HG03135 (cell line): ENCODE results near the gene RGS19.
"Not testable (repeated sequence)": the region's sequence is repeated elsewhere in the genome, so short reads cannot be mapped to it uniquely, and the experiment has no call there.

Experiments
- ATAC-seq: cut with Tn5 transposase; IDR thresholded peaks from one replicate; pipeline ENCODE4 v1.9.1; 2021; ENCODE audit warnings: mild to moderate bottlenecking, moderate library complexity; ENCODE audit not compliant: unreplicated experiment

Gene RGS19

GRCh38 chr20:64095927-64096326 lies 16.6 kb upstream of the RGS19 start:
- no peak for ATAC-seq

DNA sequence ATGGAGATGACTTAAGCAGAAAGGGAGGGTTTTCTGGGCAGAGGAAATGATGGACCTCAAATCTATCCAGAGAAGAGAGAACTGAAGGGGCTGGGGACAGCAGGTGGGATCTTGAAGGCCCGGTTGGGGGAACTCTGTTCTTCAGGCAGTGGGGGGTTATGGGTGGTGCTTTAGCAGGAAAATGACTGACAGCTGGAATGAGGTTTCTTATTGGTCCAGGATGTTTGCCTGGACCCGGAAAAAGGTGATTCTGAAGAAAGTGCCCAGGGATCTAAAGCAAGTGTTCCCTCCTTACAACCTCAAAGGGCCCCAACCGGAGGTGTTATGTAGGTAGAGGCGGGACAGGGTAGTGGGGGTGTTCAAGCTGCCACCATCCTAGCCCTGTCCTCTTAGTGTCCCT lies 16.1 kb upstream of the RGS19 start:
- ATAC-seq = no peak

DNA sequence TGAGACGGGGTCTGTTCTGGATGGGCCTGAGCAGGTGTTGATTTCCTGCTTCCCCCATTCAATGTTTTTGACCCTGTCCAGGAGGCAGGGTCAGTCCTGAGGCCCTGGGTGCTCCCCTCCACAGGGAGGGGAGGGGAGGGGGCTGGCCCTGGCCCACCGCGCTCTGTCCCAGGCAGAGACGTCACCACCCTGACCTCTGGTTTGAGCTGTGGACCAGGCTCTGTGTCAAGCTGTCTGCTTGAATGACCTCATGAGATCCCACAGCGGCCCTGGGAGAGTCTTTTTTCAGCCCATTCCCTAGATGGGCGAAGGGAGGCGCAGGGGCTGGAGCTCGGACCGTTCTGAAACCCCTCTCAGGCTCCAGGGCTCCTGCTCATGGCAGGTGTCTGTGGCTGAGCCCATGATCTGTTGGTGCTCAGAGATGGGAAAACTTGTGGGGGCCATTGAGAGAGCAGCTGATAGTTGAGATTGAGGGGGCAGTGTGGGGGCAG lies 13.7 kb upstream of the RGS19 start:
- ATAC-seq = no peak

- no peak for ATAC-seq
Observed at GRCh38 chr20:64092258-64093012, 13.1 kb upstream of the RGS19 start.

DNA sequence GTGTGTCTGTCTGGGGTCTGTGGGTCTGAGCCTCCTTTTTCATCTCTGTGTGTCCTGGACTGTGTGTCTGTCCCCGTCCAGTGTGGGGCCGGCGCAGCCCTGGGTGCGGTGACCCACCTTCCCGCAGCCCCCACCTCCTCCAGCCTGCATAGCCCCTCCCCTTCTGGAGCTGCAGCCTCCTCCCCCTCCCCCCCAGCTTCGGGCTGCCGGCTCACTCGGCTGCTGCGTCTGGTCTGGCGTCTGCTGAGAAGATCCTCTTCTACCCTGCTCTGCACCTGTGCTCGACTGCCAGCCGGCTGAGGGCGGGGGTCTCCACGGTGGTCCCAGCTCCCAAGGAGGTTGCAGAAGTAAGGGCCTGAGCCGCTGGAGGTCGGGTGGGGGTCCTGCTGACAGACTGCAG lies 12.5 kb upstream of the RGS19 start:
- no peak for ATAC-seq

GRCh38 chr20:64091340-64091739 lies 12.0 kb upstream of the RGS19 start:
- ATAC-seq = no peak

- ATAC-seq = no peak
Observed at GRCh38 chr20:64090165-64090564, 10.8 kb upstream of the RGS19 start.

DNA sequence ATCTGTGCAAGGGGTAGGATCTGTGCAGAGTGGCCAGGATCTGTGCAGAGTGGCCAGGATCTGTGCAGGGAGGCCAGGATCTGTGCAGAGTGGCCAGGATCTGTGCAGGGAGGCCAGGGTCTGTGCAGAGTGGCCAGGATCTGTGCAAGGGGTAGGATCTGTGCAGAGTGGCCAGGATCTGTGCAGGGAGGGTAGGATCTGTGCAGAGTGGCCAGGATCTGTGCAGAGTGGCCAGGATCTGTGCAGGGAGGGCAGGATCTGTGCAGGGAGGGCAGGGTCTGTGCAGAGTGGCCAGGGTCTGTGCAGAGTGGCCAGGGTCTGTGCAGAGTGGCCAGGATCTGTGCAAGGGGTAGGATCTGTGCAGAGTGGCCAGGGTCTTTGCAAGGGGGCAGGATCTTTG lies 9.3 kb upstream of the RGS19 start:
- ATAC-seq = not testable (repeated sequence)

DNA sequence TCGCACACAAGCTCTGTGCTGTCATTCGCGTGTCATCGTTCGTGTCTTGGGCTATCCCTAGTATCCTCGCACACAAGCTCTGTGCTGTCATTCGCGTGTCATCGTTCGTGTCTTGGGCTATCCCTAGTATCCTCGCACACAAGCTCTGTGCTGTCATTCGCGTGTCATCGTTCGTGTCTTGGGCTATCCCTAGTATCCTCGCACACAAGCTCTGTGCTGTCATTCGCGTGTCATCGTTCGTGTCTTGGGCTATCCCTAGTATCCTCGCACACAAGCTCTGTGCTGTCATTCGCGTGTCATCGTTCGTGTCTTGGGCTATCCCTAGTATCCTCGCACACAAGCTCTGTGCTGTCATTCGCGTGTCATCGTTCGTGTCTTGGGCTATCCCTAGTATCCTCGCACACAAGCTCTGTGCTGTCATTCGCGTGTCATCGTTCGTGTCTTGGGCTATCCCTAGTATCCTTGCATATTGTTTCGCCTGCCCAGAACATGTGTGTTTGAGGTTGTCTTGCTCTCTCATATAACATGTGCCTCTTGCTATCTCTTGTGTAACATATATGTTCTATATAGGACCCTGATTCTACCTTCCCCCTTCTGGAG lies 8.0 kb upstream of the RGS19 start:
- not testable (repeated sequence) for ATAC-seq

GRCh38 chr20:64086801-64087200 lies 7.5 kb upstream of the RGS19 start:
- ATAC-seq = no peak

DNA sequence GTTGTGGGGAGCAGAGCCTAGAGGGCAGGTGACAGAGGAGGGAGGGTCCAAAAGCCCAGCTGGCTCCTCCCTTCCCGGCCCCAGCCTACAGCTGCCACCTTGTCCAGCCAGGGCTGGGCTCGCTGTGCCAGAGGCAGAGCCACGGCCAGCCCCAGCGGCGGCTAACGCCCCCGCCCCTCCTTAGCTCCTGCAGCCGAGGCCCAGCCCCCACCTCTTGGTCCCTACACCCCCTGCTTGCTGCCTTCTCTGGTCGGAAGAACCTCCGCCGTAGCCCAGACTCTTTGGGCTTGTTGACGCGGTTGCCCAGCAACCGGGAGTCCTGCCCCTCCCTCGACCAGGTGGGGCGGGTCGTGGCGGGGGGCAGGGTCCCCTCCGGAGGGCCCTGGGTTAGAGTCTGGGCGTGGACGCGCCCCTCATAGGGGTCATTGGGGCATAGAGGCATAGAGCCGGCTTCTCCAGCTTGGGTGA lies 5.4 kb upstream of the RGS19 start:
- no peak for ATAC-seq

DNA sequence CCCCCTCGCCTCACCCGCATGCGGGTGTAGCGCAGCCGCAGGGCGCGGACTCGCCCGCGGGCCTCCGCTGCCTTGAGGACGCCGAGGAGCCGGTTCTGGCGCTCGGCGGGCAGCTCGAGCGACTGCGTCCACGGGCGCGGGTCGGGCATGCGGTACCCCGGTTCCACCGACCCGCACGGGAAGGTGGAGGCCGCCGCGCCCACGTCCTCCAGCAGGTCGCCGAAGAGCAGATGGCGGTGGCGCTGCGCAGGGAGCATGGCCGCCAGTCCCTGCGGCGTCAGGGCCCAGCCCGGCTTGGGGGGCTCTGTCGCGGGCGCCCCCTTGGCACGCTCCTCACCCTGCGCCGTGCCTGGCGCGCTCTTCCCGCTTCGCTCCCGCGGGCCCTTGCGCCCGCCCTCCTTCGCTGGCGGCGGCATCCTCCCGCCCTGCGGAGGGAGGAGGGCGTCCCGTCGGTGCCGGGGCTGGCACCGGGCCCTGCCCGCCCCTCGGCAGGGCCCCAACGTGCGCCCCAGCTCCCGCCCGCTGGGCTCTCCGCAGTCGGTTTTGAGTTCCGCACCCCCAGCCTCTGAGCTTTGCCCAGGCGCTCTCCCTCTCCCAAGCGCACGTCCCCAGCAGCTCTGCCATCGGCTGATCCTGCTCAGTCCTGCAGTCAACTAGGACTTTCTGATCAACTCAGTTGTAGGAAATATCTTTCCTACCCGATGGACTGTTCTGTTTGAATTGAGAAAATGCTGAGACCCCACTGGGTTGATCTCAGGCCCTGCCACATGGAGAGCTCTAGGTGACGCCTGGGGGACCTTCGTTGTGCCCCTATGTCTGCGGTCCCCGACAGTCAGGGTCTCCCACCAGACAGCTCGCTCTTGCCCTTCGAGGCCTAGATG lies 4.7 kb upstream of the RGS19 start, which contains the start of gene LKAAEAR1:
Gene LKAAEAR1, minus strand, starts transcription at position 595 of the 881 bp plus-strand sequence. Its CDS starts 179 bp downstream, at position 416.
- ATAC-seq = no peak

- ATAC-seq = no peak
Observed at GRCh38 chr20:64083378-64083803, 4.1 kb upstream of the RGS19 start.

GRCh38 chr20:64082820-64083377 lies 3.6 kb upstream of the RGS19 start:
- no peak for ATAC-seq

- no peak for ATAC-seq
Observed at GRCh38 chr20:64082126-64082731, 2.9 kb upstream of the RGS19 start.

GRCh38 chr20:64081624-64081964 lies 2.3 kb upstream of the RGS19 start:
- no peak for ATAC-seq

DNA sequence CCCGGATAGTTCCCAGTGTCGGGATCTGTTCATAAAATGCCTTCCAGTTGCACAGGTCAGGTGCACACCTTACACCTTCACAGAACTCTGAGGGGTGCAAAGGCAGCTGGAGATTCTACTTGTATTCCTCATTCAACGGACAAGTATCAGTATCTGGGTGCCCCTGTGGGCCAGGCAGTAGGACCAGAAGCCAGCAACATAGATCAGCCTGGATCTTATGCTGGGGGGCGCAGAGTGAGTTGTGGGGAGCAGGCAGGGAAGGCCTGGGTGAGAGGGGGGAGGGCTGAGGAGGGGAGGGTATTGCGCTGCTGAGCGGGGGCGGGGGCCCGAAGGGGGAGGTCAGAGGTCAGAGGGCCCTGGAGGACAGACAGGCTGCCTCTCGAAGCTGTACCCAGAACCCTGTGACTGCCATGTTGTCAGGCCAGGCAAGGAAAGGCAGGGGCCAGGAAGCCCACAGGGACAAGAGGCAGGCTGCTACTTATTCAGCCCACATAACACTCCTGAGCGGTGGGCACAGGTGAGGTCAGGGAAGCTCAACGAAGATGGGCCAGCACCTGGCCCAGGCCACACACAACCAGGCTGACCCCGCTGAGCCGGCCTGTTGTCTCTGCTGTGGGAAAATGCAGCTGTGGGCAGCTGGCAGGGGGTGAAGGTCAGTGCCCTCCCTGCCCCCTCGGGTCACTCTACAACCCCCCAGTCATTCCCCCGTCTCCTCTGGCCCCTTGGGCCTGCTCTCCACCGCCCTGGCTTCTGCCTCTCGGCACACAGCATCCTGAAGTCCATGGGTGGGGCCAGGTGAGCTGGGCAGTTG lies 1.7 kb upstream of the RGS19 start:
- ATAC-seq = no peak

- ATAC-seq = no peak
Observed at GRCh38 chr20:64080013-64080812, 895 bp upstream of the RGS19 start, which contains the start of gene OPRL1. Gene OPRL1 (plus strand): TSS chr20:64080082. CDS start chr20:64092721, 12,639 bp downstream.

DNA sequence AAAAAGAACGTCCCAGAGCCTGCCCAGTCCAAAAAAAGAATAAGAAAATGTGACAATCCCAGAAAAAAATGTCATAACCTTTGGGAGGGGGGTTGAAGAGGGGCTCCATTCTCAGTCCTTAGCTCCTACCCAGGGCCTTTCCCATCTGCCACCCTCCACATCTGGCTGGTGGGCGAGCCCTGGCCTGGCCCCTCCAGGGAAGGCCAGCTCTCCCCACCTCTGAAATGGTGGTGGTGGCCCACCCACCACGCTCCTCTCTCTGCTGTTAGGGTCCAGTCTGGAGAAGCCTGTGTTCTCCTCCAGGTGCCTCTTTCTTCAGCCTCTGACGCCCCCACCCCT lies 415 bp downstream of the RGS19 start:
- ATAC-seq = no peak
